ENCODE data around the gene TSR3.

DNA sequence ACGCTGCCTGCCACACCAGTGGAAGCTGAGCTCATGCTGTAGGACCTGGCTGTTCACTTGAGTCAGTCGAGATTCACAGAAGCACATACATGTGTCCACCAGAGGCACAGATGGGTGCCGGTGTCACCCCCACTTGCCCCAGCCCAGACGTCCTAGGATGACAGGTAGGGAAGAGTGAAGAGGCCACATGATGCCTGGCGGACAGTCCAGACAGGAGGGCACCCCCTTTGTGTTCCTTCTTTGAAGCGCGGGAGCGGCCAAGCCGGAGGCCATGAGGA, 33.5 kb downstream of the TSR3 start:
- TF ChIP-seq, protein P1, sequence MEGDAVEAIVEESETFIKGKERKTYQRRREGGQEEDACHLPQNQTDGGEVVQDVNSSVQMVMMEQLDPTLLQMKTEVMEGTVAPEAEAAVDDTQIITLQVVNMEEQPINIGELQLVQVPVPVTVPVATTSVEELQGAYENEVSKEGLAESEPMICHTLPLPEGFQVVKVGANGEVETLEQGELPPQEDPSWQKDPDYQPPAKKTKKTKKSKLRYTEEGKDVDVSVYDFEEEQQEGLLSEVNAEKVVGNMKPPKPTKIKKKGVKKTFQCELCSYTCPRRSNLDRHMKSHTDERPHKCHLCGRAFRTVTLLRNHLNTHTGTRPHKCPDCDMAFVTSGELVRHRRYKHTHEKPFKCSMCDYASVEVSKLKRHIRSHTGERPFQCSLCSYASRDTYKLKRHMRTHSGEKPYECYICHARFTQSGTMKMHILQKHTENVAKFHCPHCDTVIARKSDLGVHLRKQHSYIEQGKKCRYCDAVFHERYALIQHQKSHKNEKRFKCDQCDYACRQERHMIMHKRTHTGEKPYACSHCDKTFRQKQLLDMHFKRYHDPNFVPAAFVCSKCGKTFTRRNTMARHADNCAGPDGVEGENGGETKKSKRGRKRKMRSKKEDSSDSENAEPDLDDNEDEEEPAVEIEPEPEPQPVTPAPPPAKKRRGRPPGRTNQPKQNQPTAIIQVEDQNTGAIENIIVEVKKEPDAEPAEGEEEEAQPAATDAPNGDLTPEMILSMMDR (IDR thresholded peaks at IDR 0.05): no peak
- TF ChIP-seq POLR2A (IDR thresholded peaks at IDR 0.05): no peak

Data from testis (tissue), 2 donors.